ENCODE results near the gene BAHCC1.

- TF ChIP-seq, protein P1, sequence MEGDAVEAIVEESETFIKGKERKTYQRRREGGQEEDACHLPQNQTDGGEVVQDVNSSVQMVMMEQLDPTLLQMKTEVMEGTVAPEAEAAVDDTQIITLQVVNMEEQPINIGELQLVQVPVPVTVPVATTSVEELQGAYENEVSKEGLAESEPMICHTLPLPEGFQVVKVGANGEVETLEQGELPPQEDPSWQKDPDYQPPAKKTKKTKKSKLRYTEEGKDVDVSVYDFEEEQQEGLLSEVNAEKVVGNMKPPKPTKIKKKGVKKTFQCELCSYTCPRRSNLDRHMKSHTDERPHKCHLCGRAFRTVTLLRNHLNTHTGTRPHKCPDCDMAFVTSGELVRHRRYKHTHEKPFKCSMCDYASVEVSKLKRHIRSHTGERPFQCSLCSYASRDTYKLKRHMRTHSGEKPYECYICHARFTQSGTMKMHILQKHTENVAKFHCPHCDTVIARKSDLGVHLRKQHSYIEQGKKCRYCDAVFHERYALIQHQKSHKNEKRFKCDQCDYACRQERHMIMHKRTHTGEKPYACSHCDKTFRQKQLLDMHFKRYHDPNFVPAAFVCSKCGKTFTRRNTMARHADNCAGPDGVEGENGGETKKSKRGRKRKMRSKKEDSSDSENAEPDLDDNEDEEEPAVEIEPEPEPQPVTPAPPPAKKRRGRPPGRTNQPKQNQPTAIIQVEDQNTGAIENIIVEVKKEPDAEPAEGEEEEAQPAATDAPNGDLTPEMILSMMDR (IDR thresholded peaks at IDR 0.05; ENCODE audit: low read depth, low read length, poor library complexity, severe bottlenecking) = no peak
- TF ChIP-seq EZH2phosphoT487 (IDR thresholded peaks at IDR 0.05; ENCODE audit: borderline replicate concordance, low read length) = no peak
Measured at GRCh38 chr17:81410852-81411251, 15.6 kb downstream of the BAHCC1 start.
